CD4-positive, alpha-beta T cell treated with Interleukin-10 for 1 hour (primary cell): ENCODE measurements around the gene TMEM9.

ENCODE experiments used
- DNase-seq: peaks from one replicate; pipeline ENCODE4 v3.0.0-alpha.2; 2020

The TMEM9 gene

DNA sequence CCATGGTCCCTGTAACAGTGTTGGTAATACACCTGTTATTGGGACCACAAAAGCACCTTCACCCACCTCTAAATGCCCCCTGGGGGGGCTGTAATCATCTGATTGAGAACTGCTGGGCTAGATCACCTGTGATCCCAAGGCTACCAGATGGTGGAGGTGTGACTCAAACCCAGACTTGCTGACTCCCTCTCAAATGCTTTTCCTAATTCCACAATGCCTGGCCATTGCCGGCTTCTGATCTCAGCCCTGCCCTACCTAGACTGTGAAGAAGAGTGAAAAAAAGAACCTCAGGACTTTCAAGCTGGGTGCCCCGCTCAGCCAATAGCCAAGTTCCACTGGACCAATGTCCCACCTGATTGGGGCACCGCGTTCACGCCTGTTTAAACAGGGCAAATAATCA is 9.6 kb downstream of the TMEM9 start:
- DNase-seq: no peak

DNA sequence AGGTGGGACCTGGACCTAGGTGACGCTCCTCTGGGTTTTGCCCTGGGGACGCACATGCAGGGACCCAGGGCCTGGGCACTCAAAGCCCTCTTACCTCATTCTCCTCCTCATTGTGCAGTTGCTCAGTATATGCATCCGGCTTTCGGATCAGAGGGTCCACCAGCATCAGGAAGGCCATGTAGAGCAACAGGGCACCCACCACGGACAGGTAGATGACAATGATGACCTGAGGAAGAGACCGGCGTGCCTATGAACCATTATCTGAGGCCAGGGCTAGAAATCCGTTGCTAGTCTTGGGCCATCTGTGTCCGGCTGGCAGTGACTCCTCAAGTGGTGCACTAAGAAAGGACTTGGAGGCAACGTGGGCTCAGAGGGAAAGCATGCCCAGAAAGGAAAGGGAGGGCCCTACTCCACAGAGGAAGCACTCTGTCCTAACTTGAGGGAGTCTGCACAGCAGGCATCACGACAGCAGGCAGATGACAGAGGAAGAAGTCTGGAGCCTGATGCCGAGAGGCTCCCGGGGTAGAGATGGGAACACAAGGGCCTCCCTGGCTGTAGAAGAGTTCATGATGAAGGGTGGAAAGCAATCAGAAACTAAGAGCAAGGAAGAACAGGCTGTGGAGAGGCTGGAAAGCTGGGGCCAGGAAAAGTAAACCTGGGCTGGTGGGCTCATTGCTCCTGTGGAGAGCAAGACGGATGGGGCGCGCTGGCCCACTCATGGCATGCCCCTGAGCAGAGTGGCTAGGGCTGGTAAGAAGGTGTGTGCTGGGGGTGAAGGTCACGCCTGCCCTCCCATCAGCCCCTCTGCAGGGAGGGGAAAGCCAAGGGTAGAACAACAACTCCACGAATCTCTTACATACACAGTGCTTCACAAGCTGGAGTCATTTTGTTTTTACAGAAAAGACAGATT is 10.3 kb downstream of the TMEM9 start:
- DNase-seq: no peak

DNA sequence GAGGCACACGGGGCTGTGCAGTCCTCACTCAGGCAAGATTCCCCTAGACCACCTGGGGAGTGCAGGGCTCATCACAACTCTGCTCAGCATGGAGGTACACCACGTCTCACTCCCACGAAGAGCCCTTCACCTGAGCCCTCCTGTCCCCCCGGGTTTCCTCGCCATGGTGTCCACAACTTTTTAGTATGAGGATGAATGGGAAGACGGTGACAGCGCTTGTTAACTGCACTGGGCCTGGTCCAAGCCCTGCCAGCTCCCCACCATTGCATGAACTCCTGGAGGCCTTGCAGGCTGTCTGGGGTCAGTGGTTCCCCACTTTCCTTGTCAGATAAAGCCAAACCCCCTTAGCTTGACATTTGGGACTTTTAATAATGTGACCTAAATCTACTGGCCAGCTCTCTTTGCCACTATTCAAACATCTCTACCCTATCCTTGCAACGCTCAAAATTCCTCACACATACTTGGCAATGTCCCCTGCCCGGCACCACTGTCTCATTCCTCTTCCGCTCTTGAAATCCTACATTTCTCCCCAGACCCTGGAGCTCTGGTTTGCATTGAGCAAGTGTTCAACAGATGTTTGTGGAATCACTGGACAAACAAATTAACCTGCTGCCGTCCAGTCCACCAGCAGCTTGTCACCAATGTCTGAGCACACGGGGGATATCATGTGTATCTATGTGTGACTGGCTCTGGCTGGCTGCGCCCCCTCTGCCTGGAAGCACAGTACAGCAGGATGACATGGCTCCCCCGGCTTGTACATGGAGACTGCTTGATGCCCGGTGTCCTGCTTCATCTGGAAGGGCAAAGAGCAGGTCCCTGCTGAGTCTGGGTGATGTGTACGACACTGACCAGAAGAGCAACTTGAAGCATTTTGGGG is 11.2 kb downstream of the TMEM9 start:
- no peak for DNase-seq

DNA sequence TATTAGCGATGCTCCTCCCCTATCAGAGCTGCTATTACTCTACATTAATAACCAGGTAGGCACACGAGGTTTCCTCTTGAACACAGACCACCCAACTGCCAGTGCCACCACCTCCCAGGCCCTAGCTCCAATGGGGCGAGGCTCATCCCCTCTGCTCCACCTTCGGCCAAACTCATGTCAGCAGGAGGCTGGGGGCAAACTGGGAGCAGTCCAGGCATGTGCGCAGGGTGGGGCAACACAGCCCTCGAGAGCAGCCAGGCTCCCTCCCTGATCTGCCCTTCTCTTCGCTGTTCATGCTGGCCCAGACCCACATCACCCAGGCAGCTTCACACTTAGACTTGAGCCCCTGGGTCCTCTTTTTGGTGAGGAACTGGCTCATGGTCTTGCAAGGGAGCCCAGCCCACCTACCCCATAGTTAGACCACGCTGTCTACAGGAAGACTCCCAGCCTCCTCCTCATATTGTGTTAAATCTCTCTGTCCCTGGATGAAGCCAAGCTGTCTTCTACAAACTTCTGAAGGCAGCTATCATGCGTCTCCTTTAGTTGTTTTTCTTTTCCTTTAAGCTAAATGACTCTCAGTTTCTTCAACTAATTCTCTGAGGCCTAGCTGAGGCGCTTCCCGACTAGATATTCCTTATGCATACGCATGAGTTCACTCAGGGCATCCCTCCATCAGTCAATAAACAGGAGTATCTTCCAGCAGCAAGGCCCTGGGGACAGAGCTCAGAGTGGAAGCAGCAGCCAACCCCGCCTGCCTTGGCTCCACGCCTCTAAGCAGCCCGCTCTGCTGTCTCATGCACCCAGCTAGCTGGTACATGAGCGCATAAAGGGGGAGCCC is 12.0 kb downstream of the TMEM9 start:
- no peak for DNase-seq

DNA sequence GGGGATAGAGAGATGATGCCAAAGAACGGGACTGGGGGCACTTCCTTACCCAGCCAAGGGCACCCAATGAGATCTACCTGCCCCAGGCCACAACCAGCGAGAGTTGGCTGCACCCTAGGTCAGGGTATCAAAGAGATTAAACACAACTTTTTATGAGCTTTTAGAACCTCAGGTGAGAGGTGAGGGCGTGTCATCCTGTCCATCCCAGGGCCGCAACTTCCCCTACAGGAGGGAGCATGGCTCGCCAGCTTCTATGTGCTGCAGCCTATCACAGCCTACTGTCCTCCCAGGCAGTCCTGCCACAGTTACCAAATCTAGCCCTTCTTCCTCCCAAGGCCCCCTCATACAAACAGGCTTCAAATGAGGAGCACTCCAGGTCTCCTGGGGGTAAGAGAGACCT is 12.9 kb downstream of the TMEM9 start:
- DNase-seq: no peak

DNA sequence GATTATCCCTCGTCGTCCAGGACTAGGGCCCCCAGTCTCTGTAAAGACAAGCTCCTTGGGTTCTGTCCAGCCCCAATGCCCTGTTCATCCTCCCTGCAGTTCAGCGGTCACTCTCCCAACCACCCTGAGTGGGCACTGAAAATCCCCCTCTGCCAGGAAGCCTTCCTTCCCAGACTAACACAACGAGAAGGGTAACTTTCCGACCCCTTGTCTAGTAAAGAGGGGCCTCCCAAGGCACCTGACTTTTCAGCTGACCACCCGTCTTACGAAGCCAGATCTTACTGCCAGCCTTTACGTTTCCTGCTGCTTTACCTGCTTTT is 13.4 kb downstream of the TMEM9 start:
- DNase-seq: no peak

DNA sequence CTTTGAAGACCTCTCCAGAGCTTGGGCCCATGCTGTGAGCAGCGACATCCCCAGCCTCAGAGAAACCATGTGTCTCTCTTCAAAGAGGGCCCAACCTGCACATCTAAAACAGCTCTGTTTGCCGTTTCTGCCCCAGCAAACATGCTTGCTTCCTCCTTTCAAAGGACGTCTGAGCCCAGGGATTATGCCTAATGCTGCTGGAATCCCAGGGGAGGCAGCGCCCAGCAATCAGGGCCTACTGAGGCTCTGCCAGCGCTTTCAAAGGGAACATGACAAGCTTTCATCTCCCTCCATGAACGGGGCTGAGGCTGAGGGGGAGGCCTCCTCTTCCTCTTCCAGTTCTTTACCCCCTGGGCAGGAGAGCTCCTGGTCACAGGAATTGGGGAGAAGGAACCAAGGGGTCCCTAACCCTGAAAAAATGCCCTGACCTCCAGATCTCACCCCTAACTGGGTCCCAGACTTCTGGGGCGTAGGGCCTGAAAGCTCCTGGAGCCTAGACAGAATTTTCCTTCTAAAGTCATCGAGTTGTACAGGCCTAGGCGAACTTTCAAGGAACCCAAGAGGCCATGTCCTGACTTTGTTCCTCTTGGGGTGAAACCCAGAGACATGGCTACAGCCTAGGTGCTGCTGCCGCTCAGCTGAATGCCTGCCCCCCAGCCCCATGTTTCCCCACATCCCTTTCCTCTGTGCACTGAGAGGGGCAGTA is 13.9 kb downstream of the TMEM9 start:
- DNase-seq: no peak

DNA sequence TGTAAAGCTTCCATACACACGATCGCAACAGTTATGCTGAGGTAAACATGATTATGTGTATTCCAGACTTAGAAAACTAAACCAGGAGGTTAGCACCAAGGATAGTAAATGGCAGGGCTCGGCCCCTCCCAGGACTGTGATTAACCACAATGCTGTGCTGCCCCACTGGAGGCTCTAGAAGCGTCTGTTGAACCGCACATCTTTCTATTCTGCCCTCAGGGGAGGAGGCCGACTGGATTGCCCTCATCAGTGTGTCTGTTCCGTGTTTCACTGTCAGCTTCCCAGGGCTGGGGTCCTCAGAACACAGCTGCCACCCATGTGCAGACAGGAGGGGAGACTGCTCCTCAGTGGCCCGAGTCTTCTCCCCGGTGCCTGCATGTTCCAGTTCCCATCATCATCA is 14.5 kb downstream of the TMEM9 start:
- DNase-seq: no peak

DNA sequence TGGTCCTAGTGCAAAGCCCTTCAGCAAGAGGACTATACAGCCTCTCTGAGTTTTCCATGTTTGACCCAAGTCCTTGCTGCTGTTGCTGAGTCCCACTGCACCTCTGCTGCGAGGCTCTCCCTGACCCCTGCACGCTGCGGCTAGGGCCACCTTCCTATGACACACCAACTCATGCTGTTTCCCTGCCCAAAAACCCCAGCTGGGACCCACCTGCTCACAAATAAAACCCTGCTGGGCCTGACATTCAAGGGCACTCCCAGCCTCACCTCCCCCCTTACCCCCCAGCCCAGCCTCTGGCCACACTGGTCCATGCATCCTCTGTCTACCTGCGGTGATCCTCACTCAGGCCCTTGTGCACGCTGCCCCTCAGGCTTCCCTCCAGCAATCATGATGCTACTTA is 15.0 kb downstream of the TMEM9 start:
- DNase-seq: no peak

DNA sequence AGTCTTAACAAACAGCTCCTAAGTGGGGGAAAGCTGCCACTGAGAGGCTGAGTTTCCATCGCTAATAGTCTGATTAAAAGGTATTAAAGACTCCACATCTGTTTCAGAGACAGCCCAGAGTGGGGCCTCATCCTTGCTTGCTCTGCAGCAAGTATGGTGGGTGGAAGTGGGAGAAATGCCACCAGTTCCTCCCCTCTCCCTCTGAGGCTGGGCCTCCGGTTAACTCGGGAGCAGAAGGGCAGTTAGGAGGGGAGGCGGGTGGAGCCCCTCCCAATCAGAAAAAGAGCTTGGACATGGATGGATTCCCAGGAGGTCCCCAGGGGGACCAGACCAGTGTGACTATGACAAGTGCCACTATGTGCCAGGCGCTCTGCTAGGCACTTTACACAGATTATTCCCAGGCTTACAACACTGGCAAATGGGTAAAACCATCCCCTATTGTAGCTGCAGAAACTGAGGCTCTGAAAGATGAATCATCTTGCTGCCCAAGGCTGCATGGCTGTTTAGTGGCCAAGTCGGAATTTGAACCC is 15.9 kb downstream of the TMEM9 start:
- DNase-seq: no peak

DNA sequence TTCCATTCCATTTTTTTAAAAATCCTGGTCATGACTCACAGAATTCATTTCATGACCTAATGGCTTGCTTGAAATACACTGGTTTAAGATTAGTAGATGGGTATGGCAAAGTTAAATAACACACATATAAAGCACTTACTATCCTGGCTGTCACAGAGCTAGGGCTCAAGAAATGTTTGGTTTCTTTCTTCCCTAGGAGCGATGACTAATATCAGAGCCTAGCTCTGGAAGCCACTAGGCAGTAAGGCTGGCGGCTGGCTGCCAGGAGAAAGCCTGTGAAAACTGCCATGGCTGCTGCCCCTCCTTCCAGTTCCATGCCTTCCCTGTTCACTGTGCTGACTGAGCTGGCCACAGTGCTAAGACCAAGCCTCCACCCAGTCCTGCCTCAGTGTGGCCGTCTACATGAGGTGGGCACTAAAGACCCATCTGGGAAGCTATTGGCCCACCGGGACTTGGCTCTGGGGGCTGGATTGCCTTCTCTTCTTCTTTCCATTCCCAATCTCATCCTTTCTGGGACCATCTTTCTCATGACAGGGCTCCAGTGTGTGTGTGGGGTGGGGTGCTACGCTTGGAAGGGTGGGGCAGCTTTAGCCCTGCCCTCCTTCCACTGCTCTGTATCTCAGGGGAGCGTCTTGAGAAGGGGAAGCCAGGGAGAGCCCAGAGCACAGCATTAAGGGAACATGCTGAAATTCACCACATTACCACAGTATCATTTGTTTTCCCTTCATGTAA is 16.5 kb downstream of the TMEM9 start:
- DNase-seq: no peak

DNA sequence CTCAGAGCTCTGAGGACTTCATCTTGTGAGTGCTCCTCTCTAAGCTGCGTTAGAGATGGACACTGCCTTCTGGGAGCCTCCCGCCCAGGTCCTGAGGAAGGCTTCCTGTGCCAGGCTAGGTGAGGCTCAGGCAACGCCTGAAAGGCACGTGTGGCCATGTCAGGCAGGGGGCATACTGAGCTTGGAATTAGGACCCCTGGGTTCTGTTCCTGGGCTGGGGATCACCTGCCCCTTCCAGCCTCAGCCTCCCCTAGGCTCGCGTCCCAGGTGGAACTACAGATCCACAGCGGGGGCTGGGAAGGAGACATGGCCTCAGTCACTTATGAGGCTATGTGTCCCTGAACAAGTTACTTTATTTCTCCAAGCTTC is 17.3 kb downstream of the TMEM9 start:
- no peak for DNase-seq

DNA sequence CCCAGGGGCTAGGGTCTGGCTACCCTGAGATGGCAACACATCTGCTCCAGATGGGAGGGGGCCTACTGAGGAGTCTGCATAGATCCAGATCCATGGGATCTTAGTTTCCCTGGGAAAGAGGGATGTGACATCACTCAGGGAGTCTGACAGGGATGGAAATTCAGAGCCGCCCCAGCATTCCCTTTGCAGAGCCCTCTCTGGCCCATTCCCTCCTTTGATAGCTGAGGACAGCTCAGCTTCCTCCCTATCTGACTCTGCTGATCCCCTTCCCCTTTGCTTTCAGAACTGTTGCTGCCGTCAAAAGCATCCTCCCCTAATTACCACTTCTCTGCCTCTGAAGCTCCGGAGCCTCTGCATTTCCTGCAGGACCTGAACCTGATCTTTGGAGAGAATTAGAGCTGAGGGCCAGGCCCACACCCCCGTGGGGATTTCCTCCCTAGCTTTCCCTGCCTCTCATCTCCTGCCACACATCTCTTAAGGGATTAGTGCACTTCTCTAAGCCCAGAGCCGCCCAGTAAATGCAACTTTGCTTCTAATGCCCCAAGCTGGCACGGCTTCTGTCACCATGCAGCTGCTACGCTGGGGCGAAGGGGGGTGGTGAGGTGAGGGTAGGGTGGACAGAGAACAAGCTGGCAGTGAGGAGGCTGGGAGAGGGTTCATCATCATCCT is 17.8 kb downstream of the TMEM9 start:
- no peak for DNase-seq

DNA sequence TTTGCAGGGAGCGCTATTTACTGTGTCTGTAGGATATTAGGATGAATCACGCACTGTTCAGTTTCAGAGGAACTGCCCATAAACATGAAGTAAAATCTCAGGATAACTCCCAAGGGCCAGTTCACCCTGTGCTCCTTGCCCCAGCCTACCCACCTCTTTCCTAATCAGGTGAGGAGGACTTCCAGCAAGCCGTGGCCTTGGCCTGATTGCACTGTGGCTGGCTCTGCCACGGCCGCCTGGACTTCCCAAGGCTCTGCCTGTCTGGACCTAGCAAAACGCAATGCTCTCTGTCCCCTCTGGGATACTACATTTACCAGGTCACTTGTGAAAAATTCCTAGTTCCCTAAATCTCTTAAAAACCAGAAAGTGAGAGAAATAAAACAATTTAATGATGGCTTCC is 19.9 kb downstream of the TMEM9 start:
- DNase-seq: no peak

DNA sequence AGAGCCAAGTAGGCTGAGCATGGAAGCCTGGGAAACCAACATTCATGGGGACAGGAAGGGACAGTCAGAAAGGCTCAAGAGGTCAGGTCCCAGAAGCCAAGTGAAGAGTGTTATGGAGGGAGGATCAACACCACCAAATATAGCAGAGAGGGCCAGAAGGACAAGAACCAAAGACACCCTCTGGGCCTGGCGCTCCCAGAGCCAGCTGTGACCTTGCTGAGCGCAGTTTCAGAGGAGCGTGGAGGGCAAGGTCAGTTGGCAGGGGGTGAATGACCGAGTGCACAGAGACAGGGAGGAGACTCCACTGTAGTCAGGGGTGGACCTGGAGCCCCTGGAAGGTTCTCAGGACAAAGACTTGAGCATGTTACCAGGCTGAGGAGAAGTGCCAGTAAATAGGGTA is 22.9 kb downstream of the TMEM9 start:
- DNase-seq: no peak

DNA sequence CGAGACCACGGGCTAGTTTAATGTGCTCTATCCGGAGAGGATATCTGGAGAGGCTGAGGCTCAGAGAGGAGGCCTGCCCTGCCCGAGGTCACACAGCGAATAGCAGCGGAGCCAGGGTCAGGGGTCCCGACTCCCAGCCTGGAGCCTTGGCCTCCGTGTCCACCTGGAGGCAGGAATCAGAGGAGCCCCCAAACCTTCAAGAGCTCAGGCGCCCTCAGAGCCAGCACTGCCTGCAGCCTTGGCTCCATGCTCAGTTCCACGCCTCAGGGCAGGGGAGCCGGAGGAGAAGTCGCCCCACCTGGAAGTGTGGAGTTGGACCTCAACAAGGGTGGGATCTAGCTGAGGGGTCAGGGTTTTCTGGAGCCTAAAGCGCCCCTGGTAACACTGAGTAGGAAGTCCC is 25.3 kb downstream of the TMEM9 start:
- DNase-seq: no peak

DNA sequence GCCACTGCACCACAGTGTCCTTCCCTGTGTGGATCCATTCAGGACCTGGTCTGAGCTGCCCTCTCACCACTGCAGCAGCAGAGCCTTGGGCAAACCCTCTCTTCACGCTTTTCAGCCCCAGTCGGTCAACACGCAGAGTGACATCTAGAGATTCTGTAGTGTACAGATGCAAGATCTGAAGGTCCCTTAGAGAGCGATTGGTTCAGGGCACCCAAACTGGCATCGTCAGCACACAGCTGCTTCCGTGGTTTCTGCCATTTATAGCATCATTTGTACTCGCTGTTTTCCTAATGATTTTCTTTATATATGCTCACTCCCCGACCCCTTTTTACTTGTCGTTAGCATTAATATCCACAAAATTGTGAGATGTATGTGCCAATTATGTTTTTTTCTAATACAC is 25.8 kb downstream of the TMEM9 start:
- no peak for DNase-seq

DNA sequence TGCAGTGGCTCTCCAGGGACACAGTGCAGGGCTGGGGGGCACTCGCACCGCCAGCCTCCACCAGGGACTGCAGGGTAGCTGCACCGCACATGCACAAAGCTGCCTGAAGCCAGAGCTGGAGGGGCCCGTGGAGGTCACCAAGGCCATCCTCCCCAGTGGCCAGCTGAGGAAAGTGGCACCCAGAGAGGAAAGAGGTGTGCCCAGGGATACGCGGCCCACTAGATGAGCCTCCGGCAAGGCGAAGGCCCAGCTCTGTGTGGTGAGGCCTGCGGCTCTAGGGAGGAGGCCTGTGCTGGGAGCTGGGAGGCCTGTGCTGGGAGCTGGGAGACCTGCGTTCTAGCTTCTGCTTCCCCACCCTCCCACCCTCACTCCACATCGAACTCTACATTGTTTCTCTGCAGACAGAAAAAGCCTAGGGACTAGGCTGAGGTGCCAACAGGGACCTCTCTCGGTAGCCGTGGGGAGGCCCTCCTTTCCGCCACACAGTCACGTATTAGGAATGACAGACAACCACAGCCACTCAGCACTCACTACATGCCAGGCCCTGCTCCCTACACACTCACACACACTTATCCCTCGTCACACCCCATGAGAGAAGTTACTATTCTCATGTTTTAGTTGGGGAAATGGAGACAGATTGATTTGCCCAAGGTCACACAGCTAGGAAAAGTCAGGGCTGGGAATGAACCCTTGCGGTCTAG is 26.4 kb downstream of the TMEM9 start:
- DNase-seq: no peak

DNA sequence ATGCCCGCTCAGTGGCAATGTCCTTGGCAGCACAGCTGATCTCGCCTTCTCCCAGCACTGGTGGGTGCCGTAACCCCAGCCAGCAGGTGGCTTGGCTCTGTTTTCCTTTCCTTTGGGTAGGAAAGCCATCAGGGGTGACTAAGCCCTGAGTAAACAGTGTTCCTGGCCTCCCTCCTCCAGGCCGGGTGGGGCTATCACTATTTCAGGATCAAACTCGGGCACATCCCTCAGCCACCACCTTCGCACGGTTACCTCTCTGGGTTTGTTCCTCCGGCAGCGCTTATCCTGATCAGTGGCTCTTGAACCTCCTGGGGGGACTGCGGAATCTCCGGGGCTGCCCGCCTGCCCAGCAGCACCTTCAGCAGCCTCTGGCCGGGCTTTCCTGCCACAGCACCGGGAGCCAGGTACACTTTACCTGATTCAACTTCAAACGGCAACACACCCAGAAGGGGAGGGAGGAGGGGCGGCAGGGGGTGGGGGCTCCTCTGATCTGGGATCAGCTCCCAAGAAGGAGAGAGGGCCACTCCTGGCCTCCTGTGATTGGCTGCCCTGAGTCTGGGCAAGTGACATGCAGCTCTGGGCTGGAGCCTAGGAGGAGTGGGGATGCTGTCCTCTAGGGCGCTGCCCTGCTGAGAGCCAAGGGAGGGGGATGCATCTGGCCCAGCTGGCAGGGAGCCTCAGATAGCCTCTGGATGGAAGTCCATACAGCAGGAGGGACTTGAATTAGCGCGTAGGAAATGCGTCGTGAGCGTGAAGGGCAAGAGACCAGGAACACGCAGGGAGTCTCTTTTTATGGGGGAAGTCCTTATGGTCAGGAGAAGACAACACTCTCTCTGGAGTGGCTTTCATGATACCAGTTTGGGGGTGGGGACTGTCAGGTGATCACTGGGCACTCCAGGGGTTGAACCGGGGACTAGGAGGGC is 27.2 kb downstream of the TMEM9 start, which contains the start of gene ASCL5:
Gene ASCL5, minus strand, starts transcription at position 353 of the 923 bp plus-strand sequence. CDS start 11,812 bp downstream, outside the sequence.
- DNase-seq: no peak
